Measurements from ENCODE around the gene STPG4. TPM values are rescaled to one million over a fixed set of nuclear protein-coding genes. Genes with fewer than 3 reads are reported as not detected.

The STPG4 gene
- total RNA-seq, 4 donors from 2014 or later, result 1.4 to 4.1 TPM; not detected in 2

- 93 to 94% methylated on average over 3 of the region's 3 CpGs for WGBS, 2 donors
- intact Hi-C loops (cut with DNase I; ENCODE audit: low total_unique reads), result loop anchor here (5.0 kb wide), 1 partner anchor 1235 kb away; no protein-coding TSS in a partner anchor
Measured at GRCh38 chr2:47162780-47163179, 7.7 kb upstream of the STPG4 start.

GRCh38 chr2:47161475-47161874, 6.4 kb upstream of the STPG4 start:
- DNase-seq (ENCODE audit: low spot score in 2 of 2), result no peak
- TF ChIP-seq CTCF (IDR thresholded peaks at IDR 0.05), result no peak
- TF ChIP-seq POLR2A (IDR thresholded peaks at IDR 0.05), result no peak
- intact Hi-C loops (cut with DNase I; ENCODE audit: low total_unique reads), result loop anchor here (5.0 kb wide), 1 partner anchor 1234 kb away; no protein-coding TSS in a partner anchor
- H3K4me3 ChIP-seq (ENCODE audit: low read depth, poor library complexity, severe bottlenecking), result no peak overlapping the region
- 93 to 95% methylated on average over 3 of the region's 3 CpGs for WGBS, 2 donors

More at GRCh38 chr2:47162780-47163179, 7.7 kb upstream of the STPG4 start:
- H3K4me3 ChIP-seq (ENCODE audit: low read depth, poor library complexity, severe bottlenecking), result no peak overlapping the region
- TF ChIP-seq POLR2A (IDR thresholded peaks at IDR 0.05), result no peak
- TF ChIP-seq CTCF (IDR thresholded peaks at IDR 0.05), result no peak
- DNase-seq (ENCODE audit: low spot score in 2 of 2), result no peak

GRCh38 chr2:47160660-47161059, 5.6 kb upstream of the STPG4 start:
- DNase-seq (ENCODE audit: low spot score in 2 of 2), result no peak
- TF ChIP-seq CTCF (IDR thresholded peaks at IDR 0.05) (no peak), POLR2A (IDR thresholded peaks at IDR 0.05) (no peak)
- WGBS, 2 donors, result 98 to 100% methylated on average over 1 of the region's 1 CpG
- intact Hi-C loops (cut with DNase I; ENCODE audit: low total_unique reads), result loop anchor here (5.0 kb wide), 1 partner anchor 1233 kb away; no protein-coding TSS in a partner anchor
- no peak overlapping the region for H3K4me3 ChIP-seq (ENCODE audit: low read depth, poor library complexity, severe bottlenecking)

GRCh38 chr2:47160211-47160610, 5.1 kb upstream of the STPG4 start:
- WGBS, 2 donors, result 95 to 99% methylated on average over 3 of the region's 3 CpGs
- DNase-seq (ENCODE audit: low spot score in 2 of 2), result no peak
- TF ChIP-seq CTCF (IDR thresholded peaks at IDR 0.05), result no peak
- TF ChIP-seq POLR2A (IDR thresholded peaks at IDR 0.05), result no peak
- intact Hi-C loops (cut with DNase I; ENCODE audit: low total_unique reads), result loop anchor here (5.0 kb wide), 1 partner anchor 1233 kb away; no protein-coding TSS in a partner anchor
- H3K4me3 ChIP-seq (ENCODE audit: low read depth, poor library complexity, severe bottlenecking), result no peak overlapping the region

GRCh38 chr2:47159627-47160026, 4.5 kb upstream of the STPG4 start:
- intact Hi-C loops (cut with DNase I; ENCODE audit: low total_unique reads), result loop anchor here (5.0 kb wide), 1 partner anchor 1232 kb away; no protein-coding TSS in a partner anchor
- DNase-seq (ENCODE audit: low spot score in 2 of 2), result no peak
- 94 to 99% methylated on average over 3 of the region's 3 CpGs for WGBS, 2 donors
- H3K4me3 ChIP-seq (ENCODE audit: low read depth, poor library complexity, severe bottlenecking), result no peak overlapping the region
- TF ChIP-seq POLR2A (IDR thresholded peaks at IDR 0.05) (no peak), CTCF (IDR thresholded peaks at IDR 0.05) (no peak)

- no peak overlapping the region for H3K4me3 ChIP-seq (ENCODE audit: low read depth, poor library complexity, severe bottlenecking)
- DNase-seq (ENCODE audit: low spot score in 2 of 2), result no peak
- 93% methylated on average over 2 of the region's 2 CpGs for WGBS, 2 donors
- TF ChIP-seq POLR2A (IDR thresholded peaks at IDR 0.05), result no peak
- no peak for TF ChIP-seq CTCF (IDR thresholded peaks at IDR 0.05)
- intact Hi-C loops (cut with DNase I; ENCODE audit: low total_unique reads), result no loop called here
Measured at GRCh38 chr2:47158576-47158975, 3.5 kb upstream of the STPG4 start.

All from lower leg skin (tissue), 4 donors.